ENCODE data around the gene PNP.

PNP gene

GRCh38 chr14:20424851-20425250, 44.4 kb upstream of the PNP start:
- H2AFZ ChIP-seq (ENCODE audit: low read depth): no peak overlapping the region
- no peak for TF ChIP-seq CTCF (conservative IDR thresholded peaks at IDR 0.05; ENCODE audit: low read depth, low read length)
- no peak overlapping the region for H3K27ac ChIP-seq
- H3K4me3 ChIP-seq (IDR thresholded peaks at IDR 0.05; ENCODE audit: insufficient read depth, low read depth, low read length): no peak overlapping the region
- no peaks in the 10 kb centered on the region for H3K4me1 ChIP-seq (ENCODE audit: low read depth, poor library complexity, severe bottlenecking)
- no peaks in the 10 kb centered on the region for H4K20me1 ChIP-seq (ENCODE audit: insufficient read depth)
- H3K9ac ChIP-seq: no peak overlapping the region
- H3K79me2 ChIP-seq (ENCODE audit: insufficient read depth, low read depth): no peaks in the 10 kb centered on the region
- H3K27me3 ChIP-seq (ENCODE audit: insufficient read depth, low read depth): no peaks in the 10 kb centered on the region
- no peak overlapping the region for H3K4me2 ChIP-seq
- no peaks in the 10 kb centered on the region for H3K36me3 ChIP-seq (ENCODE audit: insufficient read depth)

GRCh38 chr14:20427231-20428009, 41.8 kb upstream of the PNP start:
- no peak overlapping the region for H3K4me2 ChIP-seq
- no peak overlapping the region for H3K4me3 ChIP-seq (IDR thresholded peaks at IDR 0.05; ENCODE audit: insufficient read depth, low read depth, low read length)
- H3K27me3 ChIP-seq (ENCODE audit: insufficient read depth, low read depth): no peaks in the 10 kb centered on the region

GRCh38 chr14:20428010-20428365, 41.2 kb upstream of the PNP start:
- Histone ChIP-seq H3K27me3 (ENCODE audit: insufficient read depth, low read depth) (no peaks in the 10 kb centered on the region), H3K9ac (no peak overlapping the region), H2AFZ (ENCODE audit: low read depth) (no peak overlapping the region), H4K20me1 (ENCODE audit: insufficient read depth) (no peaks in the 10 kb centered on the region), H3K79me2 (ENCODE audit: insufficient read depth, low read depth) (no peaks in the 10 kb centered on the region), H3K4me1 (ENCODE audit: low read depth, poor library complexity, severe bottlenecking) (no peaks in the 10 kb centered on the region), H3K36me3 (ENCODE audit: insufficient read depth) (no peaks in the 10 kb centered on the region), H3K4me3 (IDR thresholded peaks at IDR 0.05; ENCODE audit: insufficient read depth, low read depth, low read length) (no peak overlapping the region), H3K27ac (no peak overlapping the region), H3K4me2 (no peak overlapping the region)
- no peak for TF ChIP-seq CTCF (conservative IDR thresholded peaks at IDR 0.05; ENCODE audit: low read depth, low read length)

More at GRCh38 chr14:20427231-20428009, 41.8 kb upstream of the PNP start:
- no peak overlapping the region for H3K9ac ChIP-seq
- no peaks in the 10 kb centered on the region for H4K20me1 ChIP-seq (ENCODE audit: insufficient read depth)
- no peak for TF ChIP-seq CTCF (conservative IDR thresholded peaks at IDR 0.05; ENCODE audit: low read depth, low read length)
- H3K36me3 ChIP-seq (ENCODE audit: insufficient read depth): no peaks in the 10 kb centered on the region
- H3K27ac ChIP-seq: no peak overlapping the region
- H2AFZ ChIP-seq (ENCODE audit: low read depth): no peak overlapping the region
- no peaks in the 10 kb centered on the region for H3K4me1 ChIP-seq (ENCODE audit: low read depth, poor library complexity, severe bottlenecking)
- H3K79me2 ChIP-seq (ENCODE audit: insufficient read depth, low read depth): no peaks in the 10 kb centered on the region

DNA sequence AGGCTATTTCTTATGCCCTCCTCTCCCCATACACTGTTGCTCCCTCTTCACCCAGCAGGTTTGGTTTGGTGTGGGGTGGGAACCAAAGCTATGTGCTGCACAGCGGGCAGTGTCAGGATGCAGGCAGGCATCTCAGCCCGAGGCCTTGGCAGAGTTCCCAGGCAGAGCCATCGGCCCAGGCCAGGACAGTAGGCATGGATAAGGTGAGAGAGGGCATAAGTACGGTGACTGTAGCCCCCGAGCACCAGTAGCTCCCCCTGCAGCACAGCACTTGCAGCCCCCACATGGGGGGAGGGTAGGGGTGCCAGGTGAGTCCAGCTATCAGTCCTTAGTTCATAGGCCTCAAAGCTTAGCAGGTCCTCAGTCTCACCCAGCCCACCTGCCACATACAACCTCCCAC, 40.4 kb upstream of the PNP start:
- TF ChIP-seq CTCF (conservative IDR thresholded peaks at IDR 0.05; ENCODE audit: low read depth, low read length): no peak
- H3K4me3 ChIP-seq (IDR thresholded peaks at IDR 0.05; ENCODE audit: insufficient read depth, low read depth, low read length): no peak overlapping the region

More for the DNA sequence above, 40.4 kb upstream of the PNP start:
- Histone ChIP-seq H4K20me1 (ENCODE audit: insufficient read depth) (no peaks in the 10 kb centered on the region), H3K79me2 (ENCODE audit: insufficient read depth, low read depth) (no peaks in the 10 kb centered on the region), H3K9ac (no peak overlapping the region), H3K4me1 (ENCODE audit: low read depth, poor library complexity, severe bottlenecking) (no peaks in the 10 kb centered on the region), H2AFZ (ENCODE audit: low read depth) (no peak overlapping the region), H3K27ac (no peak overlapping the region), H3K27me3 (ENCODE audit: insufficient read depth, low read depth) (no peaks in the 10 kb centered on the region), H3K36me3 (ENCODE audit: insufficient read depth) (no peaks in the 10 kb centered on the region), H3K4me2 (no peak overlapping the region)

Measured in KMS-11 (cell line).